ENCODE measurements around the gene LRTM2.

Gene LRTM2

GRCh38 chr12:1806301-1807086 lies 13.9 kb upstream of the LRTM2 start:
- ChIA-PET CTCF (interaction anchor here (0.7 to 1.3 kb wide), 3 partner anchors 15 to 566 kb away, joined by 3 to 4 read pairs (median 3); no protein-coding TSS in a partner anchor), POLR2A (no interaction called here)
- no peaks in the 10 kb centered on the region for H3K9me3 ChIP-seq (ENCODE audit: control insufficient read depth, insufficient read depth, low read depth, low read length)

GRCh38 chr12:1807087-1807860 lies 13.1 kb upstream of the LRTM2 start:
- Histone ChIP-seq H3K27ac (ENCODE audit: extremely low read depth, low read depth, low read length) (no peak overlapping the region), H3K4me3 (ENCODE audit: low read depth, low read length) (no peak overlapping the region), H3K36me3 (ENCODE audit: control insufficient read depth in 2 of 2, insufficient read depth in 1 of 2, low read length in 2 of 2) (no peaks in the 10 kb centered on the region), H3K9me3 (ENCODE audit: control insufficient read depth, insufficient read depth, low read depth, low read length) (no peaks in the 10 kb centered on the region), H3K4me1 (ENCODE audit: control insufficient read depth, insufficient read depth, low read length) (no peaks in the 10 kb centered on the region)
- ChIA-PET POLR2A (no interaction called here), CTCF (interaction anchor here (1.3 kb wide), 1 partner anchor 16 kb away, joined by 4 read pairs; no protein-coding TSS in a partner anchor)
- no peak for TF ChIP-seq ZSCAN18 (tag by site-specific recombination; IDR thresholded peaks at IDR 0.05)
- TF ChIP-seq ZNF155 (tag by site-specific recombination; IDR thresholded peaks at IDR 0.05), result no peak
- no peak for TF ChIP-seq ZSCAN5A (tag by site-specific recombination; IDR thresholded peaks at IDR 0.05)
- TF ChIP-seq ZBTB11 (tag by site-specific recombination; conservative IDR thresholded peaks at IDR 0.05; ENCODE audit: low read depth), result no peak
- no peak for TF ChIP-seq ZNF24 (tag by site-specific recombination; IDR thresholded peaks at IDR 0.05)
- TF ChIP-seq ZNF501 (tag by site-specific recombination; IDR thresholded peaks at IDR 0.05), result no peak
- no peak for TF ChIP-seq ZNF18 (tag by site-specific recombination; IDR thresholded peaks at IDR 0.05)
- TF ChIP-seq GLI4 (tag by site-specific recombination; IDR thresholded peaks at IDR 0.05), result no peak

More at GRCh38 chr12:1806301-1807086, 13.9 kb upstream of the LRTM2 start:
- H3K36me3 ChIP-seq (ENCODE audit: control insufficient read depth in 2 of 2, insufficient read depth in 1 of 2, low read length in 2 of 2), result no peaks in the 10 kb centered on the region
- H3K27ac ChIP-seq (ENCODE audit: extremely low read depth, low read depth, low read length), result no peak overlapping the region
- TF ChIP-seq ZFP37 (tag by site-specific recombination; IDR thresholded peaks at IDR 0.05), result no peak
- TF ChIP-seq ZNF777 (tag by site-specific recombination; IDR thresholded peaks at IDR 0.05; ENCODE audit: borderline replicate concordance), result no peak
- no peak for TF ChIP-seq ZSCAN23 (tag by site-specific recombination; IDR thresholded peaks at IDR 0.05)
- no peak for TF ChIP-seq ZNF529 (tag by site-specific recombination; IDR thresholded peaks at IDR 0.05; ENCODE audit: insufficient replicate concordance)
- TF ChIP-seq ZBTB17 (tag by site-specific recombination; IDR thresholded peaks at IDR 0.05), result no peak
- TF ChIP-seq ZBTB20 (tag by site-specific recombination; IDR thresholded peaks at IDR 0.05), result no peak
- no peak for TF ChIP-seq ZNF266 (tag by site-specific recombination; IDR thresholded peaks at IDR 0.05; ENCODE audit: low read depth)
- no peak for TF ChIP-seq ZNF423 (tag by site-specific recombination; IDR thresholded peaks at IDR 0.05)
- no peak for TF ChIP-seq ZSCAN18 (tag by site-specific recombination; IDR thresholded peaks at IDR 0.05)
- TF ChIP-seq ZNF280D (tag by site-specific recombination; IDR thresholded peaks at IDR 0.05), result no peak
- TF ChIP-seq ZNF626 (tag by site-specific recombination; IDR thresholded peaks at IDR 0.05), result no peak
- no peak for TF ChIP-seq ZNF707 (tag by site-specific recombination; IDR thresholded peaks at IDR 0.05)
- TF ChIP-seq ZNF350 (tag by site-specific recombination; IDR thresholded peaks at IDR 0.05), result no peak
- TF ChIP-seq SP2 (tag by site-specific recombination; IDR thresholded peaks at IDR 0.05), result no peak
- H3K4me3 ChIP-seq (ENCODE audit: low read depth, low read length), result no peak overlapping the region
- H3K4me1 ChIP-seq (ENCODE audit: control insufficient read depth, insufficient read depth, low read length), result no peaks in the 10 kb centered on the region
